HUDEP-2 (cell line): ENCODE measurements around the gene TXN.

Source experiments
- DNase-seq, 76 experiments: peaks; one replicate each; lab custom pipeline; 2025; ENCODE audit not compliant: unreplicated experiment in 76 of 76; lab: John Stamatoyannopoulos, UW

Gene TXN

DNA sequence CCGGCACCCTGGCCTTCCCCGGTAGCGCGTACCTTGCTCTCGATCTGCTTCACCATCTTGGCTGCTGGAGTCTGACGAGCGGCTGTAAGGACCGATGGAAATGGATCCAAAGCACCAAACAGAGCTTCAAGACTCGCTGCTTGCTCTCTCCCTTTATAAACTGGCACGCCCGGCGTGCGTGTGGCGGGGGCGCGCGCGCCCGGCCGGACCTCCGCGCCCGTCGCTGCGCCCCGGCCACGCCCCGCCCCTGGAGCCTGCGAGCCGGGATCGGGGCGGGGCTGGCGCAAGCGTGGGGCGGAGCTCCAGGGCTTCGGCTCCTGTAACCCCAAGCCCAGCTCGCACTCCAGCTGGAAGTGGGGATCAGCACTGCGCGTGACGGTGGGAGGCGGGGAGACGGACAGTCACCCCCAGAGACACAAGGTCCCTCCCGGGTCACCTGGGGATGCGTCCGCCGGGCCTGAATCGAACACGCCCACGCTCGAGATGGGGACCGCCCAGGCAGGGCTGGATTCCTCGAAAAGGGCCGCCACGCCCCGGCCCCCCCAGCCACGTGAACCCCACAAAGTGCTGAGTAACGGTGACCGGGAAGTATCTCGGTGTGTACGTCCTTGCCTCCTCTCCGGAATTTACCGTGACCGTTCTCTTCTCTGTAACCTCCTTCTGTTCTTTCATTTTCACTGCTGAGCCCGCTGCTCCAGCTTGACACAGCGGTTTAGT lies at the start of gene TXN:
Gene TXN (minus strand): TSS at position 128 of the 717 bp plus-strand sequence. CDS start 72 bp downstream, at position 56.
- DNase-seq = peak; percentile 44 to 97 (median 93)

DNA sequence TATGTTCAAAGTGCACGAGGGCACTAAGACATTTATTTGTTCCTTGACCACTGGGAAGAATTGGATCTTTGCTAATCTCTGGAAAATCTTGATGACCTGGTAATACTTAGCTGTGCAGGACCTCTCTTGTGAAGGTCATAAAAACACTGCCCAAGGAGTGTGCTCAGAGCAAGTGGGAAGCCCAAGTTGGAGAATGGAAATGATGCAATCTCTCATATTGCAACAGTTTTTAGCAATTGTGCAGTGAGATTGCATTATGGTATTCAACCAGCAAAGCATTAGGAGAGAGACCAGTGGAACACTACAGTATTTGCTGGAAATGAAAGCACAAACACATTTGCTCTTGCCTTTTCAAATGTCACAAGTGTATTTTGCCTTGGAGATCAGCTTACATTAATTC lies 46.8 kb upstream of the TXN start:
- DNase-seq = no peak

DNA sequence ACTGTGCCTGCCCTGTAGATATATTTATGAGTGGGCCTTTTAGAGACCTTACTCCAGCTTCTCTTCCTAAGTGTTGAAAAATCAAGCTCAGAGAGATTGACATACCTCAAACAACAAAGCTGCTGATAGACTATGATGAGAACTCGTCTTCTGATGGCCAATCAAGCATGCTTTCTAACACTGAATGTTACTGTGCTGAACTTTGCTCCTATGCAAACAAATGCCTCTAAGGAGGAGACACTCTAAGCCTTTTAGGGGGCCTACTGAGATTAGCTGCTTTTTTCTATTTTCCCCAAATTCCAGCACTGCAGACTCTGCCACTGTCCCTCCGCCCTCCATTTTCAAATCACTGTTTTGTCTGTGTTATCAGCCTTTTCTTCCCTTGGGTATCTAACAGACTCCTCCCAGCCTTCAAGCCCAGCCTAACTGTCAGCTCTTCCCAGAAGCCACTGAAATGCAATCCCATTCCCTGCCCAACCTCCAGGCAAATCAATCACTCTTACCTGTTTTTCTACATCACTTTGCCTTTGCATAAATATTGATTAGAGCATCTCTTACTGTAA lies 41.8 kb upstream of the TXN start:
- no peak for DNase-seq

DNA sequence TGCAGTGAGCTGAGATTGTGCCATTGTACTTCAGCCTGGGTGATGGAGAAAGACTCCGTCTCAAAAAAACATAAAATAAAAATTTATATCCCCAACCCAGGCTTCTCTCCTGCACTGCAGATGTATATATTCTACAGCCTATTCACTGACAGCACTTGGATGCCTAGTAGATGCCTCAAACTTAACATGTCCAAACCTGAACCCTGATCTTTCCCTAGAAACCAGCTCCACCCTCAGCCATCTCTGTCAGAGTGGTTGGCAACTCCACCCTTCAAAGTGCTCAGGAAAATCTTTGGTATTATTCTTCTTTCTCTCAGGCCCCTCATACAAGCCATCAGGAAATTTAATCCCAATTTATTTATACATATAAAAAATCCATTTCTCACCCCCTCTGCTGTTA lies 36.9 kb upstream of the TXN start:
- no peak for DNase-seq

DNA sequence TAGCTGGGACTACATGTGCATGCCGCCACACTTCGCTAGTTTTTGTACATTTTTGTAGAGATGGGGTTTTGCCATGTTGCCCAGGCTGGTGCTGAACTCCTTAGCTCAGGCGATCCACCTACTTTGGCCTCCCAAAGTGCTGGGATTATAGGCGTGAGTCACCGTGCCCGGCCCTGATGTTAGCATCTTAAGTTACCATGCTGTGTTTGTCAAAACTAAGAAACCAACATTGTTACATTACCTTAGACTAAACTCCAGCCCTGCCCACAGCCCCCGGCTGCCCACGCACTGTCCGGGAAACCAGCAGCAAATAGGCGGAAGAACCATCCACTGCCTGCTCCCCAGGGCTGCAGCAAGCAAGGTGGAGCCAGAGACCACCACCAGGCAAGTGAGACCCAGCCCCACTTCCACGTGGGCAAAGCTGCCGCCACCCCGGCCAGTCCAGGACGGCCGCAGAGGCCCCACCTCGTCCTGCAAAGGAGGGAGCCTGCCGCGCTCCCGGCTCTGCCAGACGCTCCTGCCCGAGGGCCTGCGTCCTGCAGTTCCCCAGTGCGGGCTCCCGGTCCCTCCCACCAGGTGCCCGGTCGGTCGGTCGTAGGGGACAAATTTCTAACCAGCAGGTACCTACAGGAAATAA lies 35.7 kb upstream of the TXN start:
- no peak for DNase-seq

DNA sequence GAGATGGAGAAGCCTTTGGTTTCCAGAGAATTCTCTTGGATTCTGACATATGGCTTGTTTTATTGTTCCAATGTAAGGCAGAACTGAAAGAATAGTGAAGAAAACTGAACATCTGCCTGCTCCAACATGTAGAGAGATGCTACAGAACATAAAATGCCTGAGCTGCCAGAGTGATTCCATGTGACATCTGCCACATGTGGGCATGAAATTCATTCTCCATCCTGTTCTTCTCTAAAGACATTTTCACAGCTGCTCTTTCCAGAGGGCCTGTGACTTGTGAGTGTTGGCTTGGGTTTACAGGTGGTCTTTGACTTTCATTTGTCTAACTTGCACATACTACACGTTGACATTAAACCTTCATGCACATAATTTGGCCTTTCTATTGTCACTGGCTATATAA lies 33.7 kb upstream of the TXN start:
- DNase-seq = no peak

DNA sequence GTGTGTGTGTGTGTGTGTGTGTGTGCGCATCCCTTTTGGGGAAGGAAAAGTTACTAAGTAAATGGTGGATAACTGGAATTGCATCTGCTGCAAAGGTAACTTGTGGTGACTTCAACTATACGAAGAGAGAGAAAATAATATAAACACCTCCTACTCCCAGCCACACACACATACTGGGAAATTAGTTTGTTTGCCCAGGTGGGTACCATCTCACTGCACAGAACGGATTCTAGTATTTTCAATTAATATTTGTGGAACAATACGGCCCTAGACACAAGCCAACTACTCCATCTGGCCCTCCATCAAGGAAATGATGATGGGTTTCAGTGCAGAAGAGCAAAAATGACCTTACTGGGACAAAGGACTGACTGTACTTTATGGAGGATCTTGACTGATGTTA lies 32.2 kb upstream of the TXN start:
- no peak for DNase-seq

DNA sequence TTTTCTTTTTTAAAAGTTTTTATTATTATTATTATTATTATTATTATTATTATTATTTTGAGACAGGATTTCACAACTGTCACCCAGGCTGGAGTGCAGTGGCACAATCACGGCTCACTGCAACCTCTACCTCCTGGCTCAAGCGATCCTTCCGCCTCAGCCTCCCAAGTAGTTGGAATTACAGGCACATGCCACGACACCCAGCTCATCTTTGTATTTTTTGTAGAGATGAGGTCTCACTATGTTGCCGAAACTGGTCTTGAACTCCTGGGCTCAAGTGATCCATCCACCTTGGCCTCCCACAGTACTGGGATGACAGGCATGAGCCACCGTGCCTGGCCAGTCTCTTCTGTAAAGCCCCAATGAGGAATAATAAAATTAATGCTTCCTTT lies 31.0 kb upstream of the TXN start:
- DNase-seq = no peak

DNA sequence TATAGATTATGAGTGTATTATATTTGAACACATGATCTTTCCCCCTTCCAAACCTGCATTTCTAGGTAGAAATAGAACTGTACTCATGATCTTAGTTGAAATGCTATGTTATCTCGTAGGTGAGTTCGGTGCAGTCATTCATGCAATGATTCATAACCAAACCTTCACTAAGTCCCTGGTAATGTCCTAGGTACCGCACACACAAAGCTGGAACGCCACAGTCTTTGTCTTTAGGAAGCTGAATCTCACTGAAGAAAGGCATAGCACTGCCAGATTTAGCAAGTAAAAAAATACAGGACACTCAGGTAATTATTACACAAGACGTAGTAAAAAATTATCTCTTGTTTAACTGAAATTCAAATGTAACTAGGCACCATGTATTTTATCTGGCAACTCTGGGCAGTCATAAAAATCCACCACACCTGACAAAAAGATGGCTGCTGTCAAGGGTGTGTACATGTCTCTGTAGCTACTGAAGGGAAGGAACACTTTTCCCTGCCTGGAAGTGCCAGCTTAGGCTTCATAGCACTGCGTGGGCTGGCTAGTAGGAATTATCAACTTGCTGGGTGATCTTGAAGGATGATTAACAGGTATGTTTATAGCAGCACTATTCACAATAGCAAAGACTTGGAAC lies 28.0 kb upstream of the TXN start:
- no peak for DNase-seq

DNA sequence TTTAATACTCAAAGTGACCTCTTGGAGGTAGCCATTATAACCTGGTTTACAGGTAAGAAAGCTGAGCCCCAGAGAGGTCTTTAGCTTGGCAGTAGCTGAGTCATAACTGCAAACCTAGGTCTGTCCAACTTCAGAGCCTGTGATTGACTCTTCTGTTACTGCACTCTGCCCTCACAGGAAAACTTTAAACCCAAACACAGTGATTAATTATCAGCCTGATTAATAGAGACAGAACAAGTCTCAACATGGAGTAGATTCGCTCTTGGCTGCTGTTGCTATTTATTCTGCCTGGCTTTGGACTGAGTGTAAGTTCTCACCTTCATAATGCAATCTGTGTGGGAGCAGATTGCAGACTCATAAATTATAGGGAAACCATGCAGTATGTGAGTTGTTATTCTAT lies 27.4 kb upstream of the TXN start:
- no peak for DNase-seq

DNA sequence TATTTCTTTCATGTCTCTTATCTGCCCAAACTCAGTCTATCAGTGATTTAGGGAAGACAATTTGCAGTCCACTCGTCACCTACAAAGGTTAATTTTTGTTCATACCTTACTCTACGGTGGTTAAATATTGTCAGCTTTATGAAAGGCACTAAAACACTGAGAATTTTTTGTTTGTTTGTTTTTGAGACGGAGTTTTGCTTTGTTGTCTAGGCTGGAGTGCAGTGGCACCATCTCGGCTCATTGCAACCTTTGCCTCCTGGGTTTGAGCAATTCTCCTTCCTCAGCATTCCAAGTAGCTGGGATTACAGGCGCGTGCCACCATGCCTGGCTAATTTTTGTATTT lies 26.4 kb upstream of the TXN start:
- no peak for DNase-seq

DNA sequence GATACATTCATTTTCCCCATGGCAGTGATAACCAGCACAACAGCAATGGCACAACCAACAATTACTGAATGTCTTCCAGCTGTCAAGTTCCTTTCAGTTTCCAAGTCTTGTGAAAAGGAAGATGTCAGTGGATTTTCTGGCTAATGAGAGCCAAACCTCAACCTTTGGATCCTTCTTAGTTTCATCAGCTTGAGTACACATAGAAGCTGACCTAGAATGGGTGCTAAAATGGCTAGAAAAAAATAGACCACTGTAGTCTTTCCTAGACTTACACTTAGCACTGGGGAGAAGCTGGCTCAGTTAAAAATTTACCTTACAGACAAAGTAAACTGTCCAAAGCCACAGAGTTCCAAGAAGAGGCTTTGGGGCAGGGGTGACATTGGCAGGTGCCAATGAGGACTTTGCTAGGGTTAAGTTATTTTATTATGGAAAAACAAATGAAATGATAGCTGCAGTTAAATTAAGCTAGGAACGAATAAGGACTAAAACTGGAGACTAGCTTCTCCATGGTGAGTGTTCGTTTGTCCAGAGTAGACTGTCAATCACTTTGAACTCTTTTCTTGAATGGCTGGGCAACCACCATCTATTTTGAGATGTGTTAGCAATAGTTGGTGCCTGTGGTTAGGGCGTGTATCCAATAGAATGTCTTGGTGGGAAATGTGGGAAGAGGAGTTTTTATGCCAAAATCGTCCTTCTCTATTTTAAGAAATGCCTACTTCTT lies 25.9 kb upstream of the TXN start:
- DNase-seq = no peak

DNA sequence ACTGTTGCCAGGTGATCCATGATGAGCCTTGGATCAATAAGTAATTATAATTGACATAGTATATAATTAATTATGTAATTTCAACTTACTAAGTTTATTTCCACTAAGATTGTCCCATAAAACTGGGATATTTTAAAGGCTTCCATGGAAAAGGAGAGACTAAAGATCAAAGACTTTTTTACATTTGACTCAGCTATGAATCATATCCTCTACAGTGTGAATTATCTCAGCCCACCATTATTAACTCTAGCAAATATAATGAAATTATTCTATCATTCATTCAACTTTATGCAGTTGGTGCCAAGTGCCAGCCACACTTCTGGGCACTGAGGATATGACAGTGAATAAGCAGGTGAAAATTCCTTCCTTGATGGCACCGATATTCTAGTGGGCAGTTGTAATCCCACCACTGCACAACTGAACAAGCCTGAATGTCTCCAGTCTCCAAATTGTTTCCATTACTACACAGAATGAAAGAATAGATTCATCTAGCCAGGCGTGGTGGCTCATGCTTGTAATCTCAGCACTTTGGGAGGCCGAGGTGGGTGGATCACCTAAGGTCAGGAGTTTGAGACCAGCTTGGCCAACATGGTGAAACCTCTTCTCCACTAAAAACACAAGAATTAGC lies 21.9 kb upstream of the TXN start:
- DNase-seq = no peak

DNA sequence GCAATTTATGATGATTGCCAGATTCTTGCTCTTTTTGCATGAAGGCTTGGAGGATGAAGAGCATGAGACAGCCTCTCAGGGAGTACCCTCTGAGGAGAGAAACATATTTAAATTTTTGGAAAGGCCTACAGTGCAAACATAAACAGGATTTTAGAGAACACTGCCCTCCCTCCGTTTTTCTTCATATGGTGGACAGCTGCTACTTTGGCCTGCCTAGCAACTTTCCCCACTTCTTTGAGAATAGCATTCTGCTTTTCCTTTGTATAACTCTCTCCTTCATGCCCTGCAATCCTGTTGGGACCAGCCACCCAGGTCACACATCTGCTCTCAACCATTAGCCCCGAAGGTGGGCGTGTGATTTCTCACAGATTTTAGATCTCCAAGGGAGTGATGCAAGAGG lies 20.5 kb upstream of the TXN start:
- DNase-seq = no peak

DNA sequence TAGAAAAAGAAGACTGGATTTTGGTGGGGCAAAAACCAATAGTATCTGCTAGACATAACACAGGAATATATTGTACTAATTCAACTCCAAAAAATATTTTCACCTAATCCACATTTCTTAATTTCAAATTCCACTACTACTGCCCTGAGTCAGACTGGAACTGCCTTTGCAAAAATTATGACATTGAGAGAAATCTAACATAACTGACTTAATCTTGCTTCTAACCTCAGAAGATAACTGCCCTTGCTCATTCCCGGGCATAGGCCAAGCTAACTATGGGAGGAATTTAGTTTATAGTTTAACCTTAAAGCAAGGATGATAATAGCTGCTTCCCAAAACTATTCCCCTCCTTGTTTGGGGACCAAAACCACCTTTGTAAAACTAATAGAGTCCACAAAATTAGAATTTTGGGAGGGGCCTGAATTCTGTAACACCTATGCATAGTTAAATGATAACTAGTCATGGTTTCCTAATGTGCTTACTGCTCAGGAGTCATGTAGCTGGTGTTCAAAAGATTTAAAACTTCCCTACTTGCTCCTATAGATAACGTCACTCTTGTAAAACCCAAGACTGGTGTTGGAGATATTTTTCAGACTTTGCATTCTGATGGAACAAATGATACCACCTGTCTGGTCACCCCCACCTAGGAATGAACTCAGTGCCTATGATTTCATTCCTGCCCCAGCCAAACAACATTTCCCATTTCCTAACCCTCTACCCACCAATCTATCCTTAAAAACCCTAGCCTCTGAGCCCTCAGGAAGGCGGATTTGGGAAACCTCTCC lies 14.1 kb upstream of the TXN start:
- no peak for DNase-seq

DNA sequence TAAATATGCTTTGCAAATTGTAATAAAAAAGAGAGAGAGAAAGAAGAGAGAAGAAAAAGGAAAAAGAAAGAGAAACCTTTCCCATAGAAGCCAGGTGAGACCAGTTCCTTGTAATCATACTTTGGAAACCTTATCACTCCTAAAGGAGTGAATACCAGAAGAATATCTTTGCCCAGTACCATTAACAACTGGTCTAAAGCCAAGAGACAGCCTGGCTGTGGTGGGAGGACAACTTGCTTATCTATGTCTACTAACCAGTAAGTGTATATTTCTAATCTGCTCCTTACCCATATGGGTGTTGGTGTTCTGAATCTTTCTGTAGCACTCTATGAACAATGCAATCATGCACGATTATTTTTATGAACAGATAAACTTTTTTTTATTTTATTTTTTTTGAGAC lies 10.5 kb upstream of the TXN start:
- no peak for DNase-seq

DNA sequence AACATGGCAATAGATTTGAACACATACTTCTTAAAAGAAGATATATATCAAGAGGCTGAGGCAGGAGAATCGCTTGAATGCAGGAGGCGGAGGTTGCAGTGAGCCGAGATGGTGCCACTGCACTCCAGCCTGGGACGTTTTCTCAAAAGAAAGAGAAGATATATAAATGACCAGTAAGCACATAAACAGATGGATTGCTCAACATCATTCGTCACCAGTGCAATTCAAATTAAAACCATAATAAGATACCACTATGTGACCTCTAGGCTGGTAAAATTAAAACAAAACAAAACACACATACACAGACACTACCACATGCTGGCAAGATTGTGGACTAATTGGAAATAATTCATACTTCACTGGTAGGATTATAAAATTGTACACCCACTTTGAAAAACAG lies 5.3 kb upstream of the TXN start:
- DNase-seq = no peak

DNA sequence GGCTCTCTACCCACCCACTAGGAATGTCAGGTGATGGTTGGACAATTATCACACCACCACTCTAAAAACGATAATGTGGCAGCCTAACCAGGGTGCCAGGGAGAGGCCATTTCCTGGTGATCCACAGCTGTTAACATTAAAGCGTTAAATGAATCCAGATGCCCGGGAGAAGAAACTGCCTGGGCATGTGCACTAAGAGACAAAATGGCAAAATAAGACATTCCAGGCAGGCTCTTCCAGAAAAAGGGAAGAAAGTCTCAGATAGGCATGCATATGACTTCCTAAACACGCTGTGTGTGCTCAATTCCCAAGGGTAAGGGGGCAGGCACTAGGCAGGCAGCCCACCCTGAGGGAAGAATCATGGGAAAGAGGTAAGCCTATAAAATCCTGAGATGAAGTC lies 4.6 kb upstream of the TXN start:
- no peak for DNase-seq

DNA sequence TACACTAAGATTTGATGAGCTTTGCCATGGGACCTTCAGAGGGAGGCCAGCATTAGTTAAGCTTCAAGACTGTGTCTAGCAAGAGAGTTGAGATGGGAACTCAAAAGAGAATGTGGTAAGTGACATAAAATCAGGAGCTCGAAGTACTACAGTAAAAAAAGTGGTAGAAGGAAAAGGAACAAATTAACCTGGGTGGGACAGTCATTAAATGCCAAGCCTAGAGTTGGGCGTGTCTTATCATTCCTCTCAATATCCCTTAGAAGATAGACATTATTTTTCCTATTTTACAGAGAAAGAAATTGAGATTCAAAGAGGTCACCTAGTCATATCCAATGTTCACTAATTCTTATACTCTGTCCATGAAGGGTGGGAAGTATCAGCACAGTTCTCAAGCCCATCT lies 3.3 kb upstream of the TXN start:
- DNase-seq = no peak

DNA sequence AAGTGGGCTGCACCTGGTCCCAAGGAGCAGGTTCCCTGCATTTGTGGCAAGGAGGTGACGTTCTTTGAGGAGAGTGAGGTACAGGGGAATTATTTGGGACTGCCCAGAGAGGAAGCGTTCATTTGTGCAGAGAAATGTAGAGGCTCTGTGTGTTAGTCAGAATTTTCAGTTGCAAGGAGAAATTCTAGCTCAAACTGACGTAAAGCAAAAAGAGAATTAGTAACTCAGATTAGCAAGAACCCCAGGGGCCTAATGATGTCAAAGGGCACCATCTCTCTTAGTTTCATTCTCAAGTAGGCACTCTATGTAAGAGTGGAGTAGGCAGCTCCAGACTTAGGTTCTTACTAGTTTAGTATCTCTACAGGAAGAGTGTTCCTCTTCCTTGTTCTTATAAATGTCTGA lies 2.4 kb upstream of the TXN start:
- DNase-seq = no peak
